HG03135 (cell line): ENCODE data around the gene PSMD14.

Experiments
- ATAC-seq: cut with Tn5 transposase; IDR thresholded peaks from one replicate; pipeline ENCODE4 v1.9.1; 2021; ENCODE audit warnings: mild to moderate bottlenecking, moderate library complexity; ENCODE audit not compliant: unreplicated experiment

The PSMD14 gene

GRCh38 chr2:161417438-161418274, 109.4 kb downstream of the PSMD14 start:
- ATAC-seq, result no peak

DNA sequence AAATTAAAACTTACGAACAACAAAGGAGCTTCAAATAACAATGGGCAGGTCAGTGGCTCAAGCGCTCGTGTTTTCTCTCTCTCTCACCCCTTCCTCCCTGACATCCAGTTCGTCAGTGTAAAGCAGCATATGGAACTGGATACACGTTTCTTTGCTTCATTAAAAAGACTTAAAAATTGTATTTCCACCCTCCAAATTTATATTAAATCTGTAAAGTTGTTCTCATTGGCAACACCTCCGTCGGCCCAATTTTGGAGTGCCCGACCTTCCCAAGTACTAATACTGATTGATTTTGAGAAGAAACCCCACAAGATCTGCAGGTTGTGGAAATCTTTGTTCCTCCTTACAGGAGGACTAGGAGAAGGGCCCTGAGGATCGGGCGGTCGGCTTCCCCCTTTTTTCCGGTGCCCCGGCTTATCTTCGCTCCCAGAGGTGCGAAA, 110.1 kb downstream of the PSMD14 start:
- ATAC-seq, result no peak

- no peak for ATAC-seq
Measured at GRCh38 chr2:161418715-161419637, 110.8 kb downstream of the PSMD14 start.

DNA sequence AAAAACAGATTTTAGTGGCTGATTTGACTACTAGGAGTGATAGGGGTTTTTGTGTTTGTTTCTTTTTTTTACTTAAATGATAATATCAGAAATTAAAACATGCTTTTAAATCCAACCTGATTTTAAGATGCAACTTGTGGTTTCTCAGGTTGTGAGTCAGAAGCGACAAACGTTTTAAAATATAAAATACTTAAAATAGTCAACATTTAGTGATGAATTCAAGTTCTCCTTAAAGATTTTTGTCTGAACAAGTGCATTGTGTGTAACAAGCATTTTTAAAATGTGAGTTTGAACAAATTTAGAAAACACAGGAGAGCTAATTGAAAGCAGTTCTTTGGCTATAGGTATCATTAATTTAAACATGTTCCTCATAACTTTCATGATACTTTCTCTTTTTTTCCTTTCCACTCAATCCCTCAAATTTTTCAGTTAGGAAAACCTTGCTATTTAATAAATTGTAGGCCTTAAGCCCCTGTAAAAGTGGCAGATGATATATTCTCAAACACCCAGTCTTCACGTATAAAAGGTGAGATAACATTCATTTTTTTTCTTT, 111.5 kb downstream of the PSMD14 start:
- ATAC-seq, result no peak

DNA sequence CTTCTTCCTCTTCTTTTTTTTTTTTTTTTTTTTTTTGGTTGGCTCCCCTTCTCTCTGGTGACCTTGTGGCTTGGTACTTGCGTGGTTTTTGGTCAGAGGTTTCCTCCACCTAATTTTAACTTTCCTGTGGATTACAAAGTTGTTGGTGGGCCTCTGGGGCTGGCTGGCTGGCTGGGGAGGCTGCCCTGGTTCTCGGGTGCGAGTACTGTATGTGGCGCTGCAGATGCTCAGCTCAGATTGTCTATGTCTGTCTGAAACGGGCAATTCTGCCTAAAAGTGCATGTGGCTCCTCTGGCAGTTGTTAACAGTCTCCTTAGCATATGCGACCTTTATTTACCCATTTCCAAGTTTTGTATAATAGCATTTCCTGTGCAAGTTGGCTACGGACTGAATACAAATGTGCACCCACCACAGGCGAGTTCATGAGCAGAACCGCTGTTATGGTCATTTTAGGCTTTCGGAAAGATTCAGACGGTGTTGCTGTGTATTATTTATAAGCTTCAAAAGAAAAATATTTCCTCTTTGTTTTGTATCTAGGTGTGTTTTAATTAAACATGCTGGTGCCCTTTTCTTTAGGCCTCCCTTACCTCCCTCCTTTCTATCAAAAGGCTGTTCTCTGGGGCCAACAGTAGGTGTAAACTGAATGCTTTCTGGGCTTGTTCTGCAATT, 112.3 kb downstream of the PSMD14 start:
- no peak for ATAC-seq

- no peak for ATAC-seq
Measured at GRCh38 chr2:161421686-161422085, 113.5 kb downstream of the PSMD14 start.

DNA sequence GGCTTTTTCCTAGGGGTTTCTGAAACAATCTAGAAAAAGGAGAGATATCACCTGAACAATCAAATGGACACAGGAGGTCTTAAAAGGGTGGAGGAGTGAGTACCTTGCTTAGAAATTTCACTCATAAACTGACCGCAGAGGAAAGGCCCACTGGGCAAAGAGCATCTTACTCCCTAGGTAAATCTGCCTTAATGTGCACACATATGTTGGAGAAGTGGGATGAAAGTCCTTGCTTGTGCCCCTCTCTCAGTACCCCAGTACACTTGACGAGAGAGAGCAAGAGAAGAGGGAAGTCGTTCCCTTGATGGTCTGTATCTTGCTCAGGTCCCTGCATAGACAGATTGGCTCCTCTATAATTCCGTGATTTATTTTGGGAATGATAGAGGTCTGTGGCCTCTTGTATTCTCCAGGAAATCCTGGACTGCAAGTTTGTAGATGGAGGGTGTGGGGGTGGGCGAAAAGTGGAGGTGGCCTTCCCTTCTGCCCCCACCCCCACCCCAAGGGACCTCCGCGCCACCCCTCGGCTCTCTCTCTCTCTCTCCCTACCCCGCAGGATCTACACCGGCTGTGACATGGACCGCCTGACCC, 114.7 kb downstream of the PSMD14 start:
- no peak for ATAC-seq

GRCh38 chr2:161423421-161424393, 115.5 kb downstream of the PSMD14 start:
- ATAC-seq, result no peak

GRCh38 chr2:161424394-161424769, 116.2 kb downstream of the PSMD14 start:
- ATAC-seq, result no peak

- no peak for ATAC-seq
Measured at GRCh38 chr2:161424891-161425727, 116.9 kb downstream of the PSMD14 start.

GRCh38 chr2:161425728-161426454, 117.7 kb downstream of the PSMD14 start:
- ATAC-seq, result no peak

DNA sequence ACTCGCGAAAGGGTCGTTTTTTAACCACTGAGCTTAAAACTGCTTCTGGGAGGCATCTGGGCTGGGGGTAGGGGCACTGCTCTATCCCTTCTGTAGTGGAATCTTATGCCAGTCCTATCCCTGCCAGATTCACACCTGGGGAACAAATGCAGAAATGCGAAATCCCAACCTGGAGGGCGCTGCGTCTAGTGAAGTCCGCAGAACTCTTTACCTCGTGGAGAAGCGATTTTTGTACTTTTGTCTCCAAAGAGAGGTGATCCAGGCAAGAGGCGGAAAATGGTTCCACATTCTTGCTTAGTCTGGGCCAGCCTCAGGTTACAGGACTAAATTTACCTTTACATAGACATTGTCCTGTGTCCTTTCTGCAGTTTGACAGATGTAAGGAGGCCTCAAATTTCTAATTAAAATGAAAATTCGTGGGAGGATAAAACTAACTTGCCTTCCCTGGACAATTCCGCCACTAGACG, 118.3 kb downstream of the PSMD14 start:
- no peak for ATAC-seq

DNA sequence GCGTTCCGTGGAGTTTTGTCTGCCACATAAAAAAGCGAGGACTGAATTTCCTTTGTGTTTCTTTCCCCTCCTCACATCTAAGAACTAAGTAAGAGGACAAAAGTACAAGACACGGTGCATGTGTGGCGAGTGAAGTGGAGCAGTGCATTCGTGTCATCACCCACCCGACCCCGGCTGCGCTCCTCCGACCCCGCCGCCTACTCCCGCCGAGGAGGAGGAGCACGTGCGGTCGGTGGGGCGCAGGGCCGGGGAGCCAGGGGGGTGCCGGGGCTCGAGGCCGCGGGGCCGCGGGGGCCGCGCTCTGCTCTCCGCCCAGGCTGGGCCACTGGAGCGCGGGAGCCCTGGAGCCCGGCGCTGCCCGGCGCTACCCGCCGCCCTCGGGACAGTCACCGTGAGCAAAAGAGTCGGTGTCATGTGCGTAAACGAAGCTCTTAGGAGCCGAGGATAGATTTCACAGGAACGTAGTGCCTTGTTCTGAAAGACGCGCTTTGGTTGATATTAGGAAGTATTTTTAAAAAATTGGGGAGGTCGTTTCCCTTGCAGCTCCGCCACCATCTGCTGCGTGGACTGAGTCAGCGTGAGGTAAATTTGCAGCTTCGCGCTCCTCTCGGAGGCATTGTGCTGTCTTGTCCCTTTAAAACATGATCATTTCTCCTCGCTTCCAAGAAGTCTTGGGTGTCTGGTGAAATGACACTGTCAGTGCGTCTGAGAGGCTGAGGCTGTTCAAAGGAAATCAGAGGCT, 118.9 kb downstream of the PSMD14 start:
- no peak for ATAC-seq

DNA sequence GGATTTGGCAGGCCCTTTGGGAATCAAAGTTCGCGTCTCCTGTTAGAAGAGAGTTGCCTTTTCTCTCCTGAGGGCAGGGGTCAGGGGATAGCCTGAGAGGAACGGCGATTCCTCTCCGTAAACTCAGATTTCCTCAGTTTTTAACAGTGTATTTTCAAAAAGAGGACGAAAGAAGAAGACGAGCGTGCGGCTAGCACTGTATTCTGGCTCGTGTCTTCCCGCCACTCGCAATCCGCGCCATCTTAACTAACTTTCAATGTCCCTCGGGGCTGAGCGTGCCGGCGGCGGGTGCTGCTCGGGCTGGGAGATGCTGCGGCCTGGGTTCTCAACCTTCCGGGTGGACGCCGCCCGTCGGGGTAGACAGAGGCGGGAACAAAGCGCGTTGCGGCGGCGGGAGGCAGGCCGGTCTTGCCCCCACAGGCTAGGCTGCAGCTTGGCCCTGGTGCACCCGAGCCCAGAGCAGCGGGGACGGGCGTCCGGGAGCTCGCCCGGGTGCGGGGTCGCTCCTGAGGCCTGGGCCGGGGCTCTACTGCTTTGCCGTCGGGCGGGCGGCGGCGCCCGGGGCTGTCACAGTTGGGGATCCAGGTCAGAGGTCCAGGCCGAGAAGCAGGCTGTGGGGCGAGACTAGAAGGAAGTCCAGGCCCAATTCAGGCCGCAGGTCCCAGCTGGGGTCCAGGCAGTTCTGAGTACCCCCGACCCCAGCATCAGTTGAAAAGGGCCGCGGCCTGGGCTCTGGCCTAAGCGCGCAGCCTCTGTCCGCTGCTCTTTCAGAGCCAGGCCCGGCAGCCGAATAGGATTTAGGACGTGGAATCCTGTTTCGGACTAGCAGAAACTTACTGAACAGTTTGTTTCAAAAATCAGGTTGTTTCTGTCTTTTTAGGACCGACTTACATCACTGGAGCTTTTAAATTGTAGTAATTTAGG, 119.7 kb downstream of the PSMD14 start:
- no peak for ATAC-seq

- no peak for ATAC-seq
Measured at GRCh38 chr2:161430386-161430785, 122.2 kb downstream of the PSMD14 start.

DNA sequence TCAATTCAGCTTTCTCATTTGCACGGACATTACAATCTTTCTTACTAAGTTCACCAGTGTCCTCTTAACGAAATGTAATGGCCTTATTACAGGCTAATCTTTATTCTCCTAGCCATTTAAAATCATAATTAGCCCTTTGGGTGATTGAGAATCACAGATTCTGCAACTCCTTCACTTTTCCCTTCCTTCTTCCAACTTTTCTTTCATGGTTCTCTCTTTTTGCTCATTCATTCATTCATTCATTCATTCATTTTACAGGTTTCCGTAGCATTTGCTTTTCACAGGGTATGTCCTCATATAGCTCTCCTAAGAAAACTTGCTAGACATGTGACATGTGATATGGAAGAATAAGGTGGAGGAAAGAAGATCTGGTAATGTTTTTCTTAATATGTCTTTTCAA, 123.9 kb downstream of the PSMD14 start:
- ATAC-seq, result no peak
